ENCODE data around the gene AFAP1L2.

AFAP1L2 gene

GRCh38 chr10:114303556-114303955 is 100.7 kb downstream of the AFAP1L2 start:
- TF ChIP-seq CTCF (IDR thresholded peaks at IDR 0.05; ENCODE audit: control insufficient read depth, extremely low read depth, insufficient read depth), result no peak
- DNase-seq (ENCODE audit: low read depth), result no peak
- no peak overlapping the region for H3K4me3 ChIP-seq (ENCODE audit: low read depth, low read length)

GRCh38 chr10:114301951-114302710 is 102.2 kb downstream of the AFAP1L2 start:
- DNase-seq (ENCODE audit: low read depth), result no peak
- TF ChIP-seq CTCF (IDR thresholded peaks at IDR 0.05; ENCODE audit: control insufficient read depth, extremely low read depth, insufficient read depth), result no peak
- no peak overlapping the region for H3K4me3 ChIP-seq (ENCODE audit: low read depth, low read length)

- DNase-seq (ENCODE audit: low read depth), result no peak
- H3K4me3 ChIP-seq (ENCODE audit: low read depth, low read length), result no peak overlapping the region
- TF ChIP-seq CTCF (IDR thresholded peaks at IDR 0.05; ENCODE audit: control insufficient read depth, extremely low read depth, insufficient read depth), result no peak
Measured at GRCh38 chr10:114301177-114301576, 103.1 kb downstream of the AFAP1L2 start.

- no peak for TF ChIP-seq CTCF (IDR thresholded peaks at IDR 0.05; ENCODE audit: control insufficient read depth, extremely low read depth, insufficient read depth)
- H3K4me3 ChIP-seq (ENCODE audit: low read depth, low read length), result no peak overlapping the region
Measured at GRCh38 chr10:114300036-114300645, 104.2 kb downstream of the AFAP1L2 start.

GRCh38 chr10:114297136-114297705 is 107.1 kb downstream of the AFAP1L2 start:
- no peak overlapping the region for H3K4me3 ChIP-seq (ENCODE audit: low read depth, low read length)
- no peak for TF ChIP-seq CTCF (IDR thresholded peaks at IDR 0.05; ENCODE audit: control insufficient read depth, extremely low read depth, insufficient read depth)
- no peak for DNase-seq (ENCODE audit: low read depth)

More at GRCh38 chr10:114300036-114300645, 104.2 kb downstream of the AFAP1L2 start:
- no peak for DNase-seq (ENCODE audit: low read depth)

- TF ChIP-seq CTCF (IDR thresholded peaks at IDR 0.05; ENCODE audit: control insufficient read depth, extremely low read depth, insufficient read depth), result no peak
Measured at GRCh38 chr10:114295393-114295792, 108.9 kb downstream of the AFAP1L2 start.

More at GRCh38 chr10:114295393-114295792, 108.9 kb downstream of the AFAP1L2 start:
- no peak for DNase-seq (ENCODE audit: low read depth)
- H3K4me3 ChIP-seq (ENCODE audit: low read depth, low read length), result no peak overlapping the region
